Natural killer cell treated with Interleukin-12 subunit alpha and Interleukin-12 subunit beta and Interleukin-15 and Interleukin-18, amount 100 ng/mL, for 72 hours (primary cell): ENCODE data around the gene DCANP1. TPM values are rescaled to one million over a fixed set of nuclear protein-coding genes. Genes with fewer than 3 reads are reported as not detected.

Experiments used
- total RNA-seq, 2 donors: library from RNA; stranded (reverse); gene quantifications; one replicate each; pipeline ENCODE4 v1.2.3, GENCODE V29; 2022

Gene DCANP1
- total RNA-seq, 2 donors from 2014 or later = not detected

Other genes starting within 250 kb of the DCANP1 start
- 100 to 1,000 TPM; 163 to 252 TPM for gene MACROH2A1, start 48.1 kb downstream of the DCANP1 start, total RNA-seq
- not detected for gene TIFAB, start 5.0 kb upstream of the DCANP1 start, total RNA-seq
- gene NEUROG1, start 88.6 kb upstream of the DCANP1 start, total RNA-seq = not detected
- not detected for gene CXCL14, start 131.6 kb upstream of the DCANP1 start, total RNA-seq